GM21447 (cell line): ENCODE data around the gene SLC4A5.
"Not testable (repeated sequence)": the region's sequence is repeated elsewhere in the genome, so short reads cannot be mapped to it uniquely, and the experiment has no call there.

Experiments
- ATAC-seq: cut with Tn5 transposase; IDR thresholded peaks from one replicate; pipeline ENCODE4 v1.9.1; 2021; ENCODE audit not compliant: unreplicated experiment

The SLC4A5 gene

DNA sequence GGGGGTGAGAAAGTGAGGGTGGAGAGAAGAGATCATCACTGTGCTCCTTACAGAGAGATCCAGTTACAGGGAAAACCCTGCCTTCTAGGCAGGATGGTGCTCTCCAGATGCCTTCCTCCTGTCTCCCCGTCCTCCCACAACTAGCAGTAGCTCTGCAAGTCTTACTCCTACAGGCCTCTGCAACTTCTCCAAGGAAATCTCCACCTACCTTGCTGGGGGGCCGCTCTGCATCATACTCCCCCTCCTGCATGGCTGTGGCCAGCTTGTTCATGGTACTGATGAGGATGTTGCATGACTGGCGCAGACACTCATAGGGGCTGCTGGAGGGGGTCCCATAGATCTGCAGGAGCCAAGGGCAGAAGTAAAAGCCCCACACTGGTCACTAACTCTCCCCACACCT lies 22.8 kb upstream of the SLC4A5 start:
- ATAC-seq, result no peak

DNA sequence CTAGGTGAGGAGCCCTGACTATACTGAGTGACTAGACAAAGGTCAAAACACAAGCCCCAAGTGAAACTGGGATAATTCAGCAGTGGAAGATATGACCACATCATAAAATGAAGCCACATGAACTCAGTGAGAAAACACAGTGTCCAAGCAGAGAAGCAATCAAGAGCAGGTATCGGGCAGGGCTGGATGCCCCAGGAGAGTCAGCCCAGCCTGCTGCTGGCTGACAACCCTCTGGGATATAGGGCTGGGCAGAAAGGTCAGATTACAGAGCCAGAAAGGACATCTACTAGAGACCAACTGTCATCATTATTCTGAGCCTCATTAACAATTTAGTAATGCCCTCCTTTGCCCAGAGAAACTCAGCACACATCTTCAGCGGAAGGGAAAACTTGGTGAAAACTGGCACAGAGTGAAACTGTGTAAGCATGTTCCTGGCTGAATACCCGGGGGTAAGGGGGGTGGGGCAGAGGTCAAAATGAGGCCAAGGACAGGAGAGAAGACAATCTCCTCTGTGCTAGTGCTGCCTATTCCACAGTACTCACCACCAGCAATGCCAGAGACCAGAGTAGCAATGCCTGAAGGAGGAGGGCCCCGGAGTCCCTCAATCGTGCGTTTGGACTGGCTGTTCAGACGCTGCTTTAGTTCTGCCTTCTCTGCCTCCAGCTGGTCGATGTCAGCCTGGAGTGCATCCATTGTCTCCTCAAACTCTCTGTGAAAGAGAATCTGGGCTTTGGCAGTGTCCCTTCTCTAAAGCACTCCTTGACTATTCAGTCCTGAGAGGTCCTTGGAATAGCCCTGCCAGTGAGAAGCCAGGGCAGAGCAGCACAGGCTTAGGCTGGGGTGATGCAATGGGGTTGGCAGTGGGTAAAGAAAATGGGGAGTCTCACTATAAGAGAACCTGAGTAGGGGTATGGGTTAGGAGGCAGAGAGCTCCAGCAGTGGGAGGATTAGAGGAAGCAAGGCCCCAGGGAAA lies 21.6 kb upstream of the SLC4A5 start:
- ATAC-seq, result no peak

DNA sequence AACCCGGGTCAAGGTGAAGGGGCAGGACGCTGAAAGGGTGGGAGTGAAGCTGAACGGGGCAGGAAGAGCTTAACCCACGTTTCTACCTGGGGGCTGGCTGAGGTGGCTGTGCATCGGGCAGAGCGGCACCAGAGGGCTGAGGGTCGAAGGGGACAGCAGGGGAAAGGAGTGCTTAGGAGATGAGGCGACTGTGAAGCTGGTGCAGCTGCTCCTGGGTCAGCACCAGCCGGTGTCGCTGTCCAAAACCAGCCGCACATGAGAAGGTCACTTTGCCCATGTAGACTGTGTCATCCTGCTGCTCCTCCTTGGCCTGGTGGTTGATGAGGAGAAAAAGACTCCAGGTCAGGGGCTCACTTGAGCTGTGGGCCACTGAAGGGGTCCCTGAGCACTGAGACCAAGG lies 18.1 kb upstream of the SLC4A5 start:
- no peak for ATAC-seq

DNA sequence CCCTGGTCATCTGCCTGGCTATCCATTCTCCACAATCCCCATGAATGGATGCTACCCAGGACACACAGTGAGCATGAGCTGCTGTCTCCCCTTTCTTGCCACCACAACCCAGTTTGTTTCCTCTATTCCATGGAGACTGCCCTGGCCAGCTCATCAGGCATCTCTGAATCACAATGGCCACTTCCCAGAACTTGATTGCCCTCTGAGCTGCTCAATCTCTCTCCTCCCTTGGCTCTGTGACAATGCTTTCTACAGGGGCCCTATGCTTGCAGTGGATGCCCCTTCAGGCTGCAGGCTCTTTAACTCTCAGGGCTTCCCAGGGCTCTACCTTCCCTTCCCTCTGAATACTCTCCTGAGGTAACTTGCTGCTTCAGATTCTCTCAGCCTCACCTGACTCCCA lies 14.4 kb upstream of the SLC4A5 start:
- no peak for ATAC-seq

DNA sequence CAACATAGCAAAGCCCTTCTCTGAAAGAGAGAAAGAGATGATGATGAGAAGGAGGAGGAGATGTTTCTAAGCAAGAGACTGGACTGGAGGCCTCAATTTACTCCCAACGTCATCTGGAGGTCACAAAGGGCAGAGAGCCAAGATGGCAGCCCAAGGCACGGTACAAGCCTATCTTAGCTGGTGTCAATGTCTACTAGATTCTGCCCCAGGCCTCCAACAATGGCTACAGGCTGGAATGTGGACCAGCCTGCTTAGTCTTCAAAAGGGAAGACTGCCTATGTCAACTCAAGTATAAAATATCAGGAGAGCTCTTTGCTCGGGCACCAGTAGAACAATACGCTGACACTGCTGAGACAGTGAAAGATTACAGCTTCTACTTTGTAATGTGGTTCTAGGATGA lies 6.7 kb upstream of the SLC4A5 start:
- no peak for ATAC-seq

DNA sequence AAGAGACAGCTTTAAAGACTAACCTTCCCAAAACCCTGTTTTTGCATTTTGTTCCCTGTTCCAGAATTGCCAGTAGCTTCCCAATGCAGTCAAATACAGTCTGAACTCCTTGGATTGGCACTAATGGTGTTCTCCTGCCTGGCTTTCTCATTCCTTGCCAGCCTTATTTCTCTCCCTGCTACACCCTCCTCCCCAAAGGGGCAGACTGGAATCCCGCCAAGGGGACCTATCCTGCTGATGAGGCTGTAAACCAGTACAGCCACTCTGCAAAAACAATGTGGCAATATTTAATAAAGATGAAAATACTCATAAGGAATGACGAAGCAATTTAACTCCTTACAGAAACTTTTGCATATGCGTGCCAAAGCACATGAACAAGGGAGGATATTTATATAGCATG lies 4.5 kb upstream of the SLC4A5 start:
- no peak for ATAC-seq

DNA sequence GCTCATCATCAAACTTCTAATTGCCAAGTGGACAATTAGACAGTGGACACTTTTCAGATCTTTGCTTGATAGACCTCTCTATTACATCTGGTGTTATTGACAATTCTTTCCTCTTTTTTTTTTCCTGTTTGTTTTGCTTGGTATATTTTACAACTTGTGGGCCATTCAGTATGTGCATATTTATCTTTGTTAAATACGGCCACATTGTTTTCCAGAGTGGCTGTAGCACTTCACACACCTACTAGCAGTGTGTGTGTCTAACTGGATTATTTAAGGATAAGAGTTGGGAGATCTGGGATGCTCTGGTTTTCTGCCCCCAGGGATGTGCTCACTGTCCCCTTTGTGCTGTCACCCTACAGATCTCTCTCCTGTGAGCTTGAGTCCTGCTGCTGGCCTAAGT lies 4.1 kb upstream of the SLC4A5 start:
- ATAC-seq, result no peak

DNA sequence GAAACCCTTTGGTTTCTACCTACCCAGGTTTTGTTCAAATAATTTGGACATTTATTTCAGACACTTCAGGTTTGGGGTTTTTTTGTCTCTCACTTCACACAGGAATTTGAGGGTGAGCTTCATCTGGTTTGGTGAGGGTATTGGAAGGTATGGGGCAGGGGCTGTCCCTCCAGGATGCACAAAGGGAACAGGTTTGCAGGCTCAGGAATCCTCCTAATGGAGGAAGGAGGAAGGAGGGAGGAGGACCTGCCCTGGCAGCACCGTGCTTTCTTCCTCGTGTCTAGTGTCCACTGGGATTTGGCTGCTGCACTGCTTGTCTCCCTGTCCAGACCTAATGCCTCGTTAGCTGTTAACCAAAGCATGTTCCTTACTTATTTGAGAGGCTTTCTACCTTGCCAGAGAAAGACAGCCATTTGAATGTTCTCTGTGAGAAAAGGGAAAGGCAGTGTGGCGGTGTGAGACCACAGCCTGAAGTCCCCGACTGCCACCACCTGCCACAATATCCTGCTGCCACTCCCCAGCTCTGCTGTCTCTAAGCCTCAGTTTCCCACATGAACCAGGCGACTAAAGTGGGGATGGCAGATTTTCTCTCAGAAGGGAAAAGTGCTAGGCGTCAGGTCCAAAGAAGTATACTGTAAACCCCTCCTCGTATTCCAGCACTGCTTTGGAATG lies 2.2 kb upstream of the SLC4A5 start:
- ATAC-seq, result no peak

DNA sequence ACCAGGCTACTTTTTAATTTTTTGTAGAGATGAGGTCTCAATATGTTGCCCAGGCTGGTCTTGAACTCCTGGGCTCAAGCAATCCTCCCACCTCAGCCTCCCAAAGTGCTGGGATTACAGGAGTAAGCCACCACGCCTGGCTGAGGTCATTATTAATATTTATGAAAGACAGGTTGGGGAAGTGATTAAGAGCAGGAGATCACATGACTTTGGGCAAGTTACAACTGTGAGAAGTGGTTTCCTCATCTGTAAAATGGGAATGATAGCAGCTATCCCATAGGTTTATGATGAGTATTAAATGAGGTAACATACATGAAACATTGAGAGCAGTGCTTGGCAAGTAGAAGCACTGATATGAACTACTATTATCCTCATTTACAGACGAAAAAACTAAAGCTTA lies 7.0 kb downstream of the SLC4A5 start:
- not testable (repeated sequence) for ATAC-seq

DNA sequence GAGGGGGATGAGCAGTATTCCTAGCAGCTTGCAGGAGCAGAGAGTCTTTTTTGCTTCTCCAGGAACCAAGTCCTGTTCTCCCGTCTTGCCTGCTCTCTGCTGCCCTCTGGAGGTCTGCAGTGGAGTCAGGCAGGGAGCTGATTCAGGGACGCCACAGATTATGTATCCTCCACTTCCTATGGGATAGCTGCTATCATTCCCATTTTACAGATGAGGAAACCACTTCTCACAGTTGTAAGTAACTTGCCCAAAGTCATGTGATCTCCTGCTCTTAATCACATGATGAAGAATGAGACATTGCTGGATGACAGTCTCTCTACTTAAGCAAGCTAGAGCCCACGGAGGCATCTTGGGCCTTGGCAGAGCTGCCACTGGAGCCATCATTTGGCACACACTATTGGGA lies 8.3 kb downstream of the SLC4A5 start:
- ATAC-seq, result no peak

DNA sequence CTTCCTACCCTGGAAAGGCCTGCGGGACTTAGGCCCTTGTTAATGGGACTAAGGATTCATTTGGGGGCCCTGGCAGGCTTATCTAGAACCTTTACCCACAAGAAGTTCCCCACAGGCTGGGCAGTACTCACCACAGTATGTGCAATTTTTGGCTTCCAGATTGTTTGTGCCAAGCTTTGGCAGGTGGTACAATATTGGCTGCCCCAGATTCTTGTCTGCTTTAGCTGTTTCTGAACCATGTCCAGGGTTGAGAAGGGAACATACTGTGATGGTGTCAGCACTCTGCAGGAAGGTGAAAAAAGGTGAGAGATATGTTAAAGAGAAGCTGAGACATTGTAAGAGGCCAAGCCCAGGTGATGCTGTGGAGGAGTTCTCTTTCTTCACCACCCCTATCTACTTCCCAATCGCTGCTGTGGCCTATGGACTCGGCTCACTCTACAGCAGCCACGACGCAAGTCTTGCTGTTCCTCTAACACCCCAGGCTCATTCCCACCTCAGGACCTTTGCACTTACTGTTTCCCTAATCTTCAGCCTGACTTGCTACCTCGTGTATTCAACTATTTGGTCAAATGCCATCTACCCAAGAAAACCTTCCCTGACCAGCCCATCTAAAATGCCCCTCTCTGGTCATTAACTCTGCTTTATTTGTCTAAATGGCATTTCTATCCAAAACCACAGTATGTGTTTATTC lies 9.2 kb downstream of the SLC4A5 start:
- no peak for ATAC-seq

DNA sequence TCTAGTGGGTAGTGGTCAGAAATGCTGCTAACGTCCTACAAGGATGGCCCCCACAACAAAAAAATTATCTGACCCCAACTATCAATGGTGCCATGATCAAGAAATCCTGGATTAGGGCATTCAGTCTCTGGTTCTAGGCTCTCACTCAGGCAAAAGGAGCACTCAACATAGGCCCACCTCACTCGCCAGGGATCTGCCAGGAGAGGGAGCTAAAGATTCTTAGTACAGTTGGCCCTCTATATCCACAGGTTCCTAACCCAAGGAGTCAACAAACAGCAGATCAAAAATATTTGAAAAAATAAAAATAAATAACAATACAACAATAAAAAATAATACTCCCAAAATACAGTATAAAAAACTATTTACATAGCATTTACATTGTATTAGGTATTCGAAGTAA lies 10.0 kb downstream of the SLC4A5 start:
- ATAC-seq, result no peak

DNA sequence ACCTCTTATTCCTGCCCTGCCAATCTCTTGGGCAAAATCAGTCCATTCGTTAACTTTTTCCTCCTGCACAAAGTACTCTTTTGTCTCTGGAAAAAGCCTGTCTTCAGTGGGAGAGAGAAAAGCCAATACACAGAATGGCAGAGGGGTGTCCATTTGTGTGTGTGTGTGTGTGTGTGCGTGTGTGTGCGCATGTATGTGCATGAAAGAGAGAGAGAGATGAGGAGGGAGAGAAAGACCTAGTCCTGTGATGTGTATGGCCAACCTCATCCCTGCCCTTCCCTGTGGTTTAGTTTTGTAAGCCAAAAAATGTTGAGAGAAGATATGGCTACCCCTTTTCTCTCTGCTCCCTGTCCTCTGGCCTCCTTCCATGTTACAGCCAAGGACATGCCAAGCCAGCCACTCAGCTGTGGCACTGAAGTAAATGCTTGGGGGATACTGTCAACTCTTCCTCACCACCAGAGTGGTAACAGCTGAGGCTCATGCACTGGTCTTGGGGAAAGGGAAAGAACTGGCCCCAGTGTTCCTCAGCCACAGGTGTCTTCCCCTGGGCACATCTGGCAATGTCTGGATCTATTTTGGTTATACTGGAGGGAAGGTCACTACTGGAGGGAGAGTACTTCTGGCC lies 10.6 kb downstream of the SLC4A5 start:
- ATAC-seq, result no peak

DNA sequence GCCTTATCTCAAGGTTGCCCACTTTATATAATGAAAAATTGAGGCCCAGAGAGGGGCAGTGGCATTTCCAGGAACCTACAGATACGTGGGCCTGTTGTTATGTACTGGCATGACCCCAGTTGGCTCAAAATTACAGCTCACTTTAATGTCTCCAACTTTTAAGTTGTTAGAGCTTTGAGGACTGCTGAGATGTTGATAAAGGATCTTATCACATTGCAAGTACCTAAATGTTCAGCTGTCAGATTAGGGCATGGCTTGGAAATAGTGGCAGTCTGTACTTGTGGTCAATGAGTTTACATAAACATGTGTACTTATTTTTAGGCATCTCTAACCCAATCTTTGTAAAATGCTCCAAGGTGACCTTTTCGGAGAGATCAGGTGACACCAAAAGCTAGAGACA lies 14.6 kb downstream of the SLC4A5 start:
- ATAC-seq, result no peak

DNA sequence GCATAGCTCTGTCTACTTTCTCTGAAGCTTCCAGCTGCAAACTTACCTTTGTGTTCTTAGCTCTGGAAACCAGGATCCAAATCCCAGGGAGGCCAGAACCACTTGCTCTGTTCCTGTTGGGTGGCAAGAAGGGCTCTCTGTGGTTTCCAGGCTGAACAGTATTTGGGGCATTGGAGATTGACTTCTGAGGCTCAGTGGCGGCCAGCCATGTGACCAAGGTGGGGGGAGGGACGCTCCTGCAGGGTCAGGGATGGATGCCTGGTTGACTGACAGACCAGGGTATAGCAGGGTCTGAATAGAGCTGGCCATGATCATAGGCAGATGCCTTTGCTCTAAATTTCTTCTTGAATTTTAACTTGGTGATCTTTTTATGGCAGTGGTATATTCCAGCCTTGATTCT lies 15.1 kb downstream of the SLC4A5 start:
- ATAC-seq, result no peak

DNA sequence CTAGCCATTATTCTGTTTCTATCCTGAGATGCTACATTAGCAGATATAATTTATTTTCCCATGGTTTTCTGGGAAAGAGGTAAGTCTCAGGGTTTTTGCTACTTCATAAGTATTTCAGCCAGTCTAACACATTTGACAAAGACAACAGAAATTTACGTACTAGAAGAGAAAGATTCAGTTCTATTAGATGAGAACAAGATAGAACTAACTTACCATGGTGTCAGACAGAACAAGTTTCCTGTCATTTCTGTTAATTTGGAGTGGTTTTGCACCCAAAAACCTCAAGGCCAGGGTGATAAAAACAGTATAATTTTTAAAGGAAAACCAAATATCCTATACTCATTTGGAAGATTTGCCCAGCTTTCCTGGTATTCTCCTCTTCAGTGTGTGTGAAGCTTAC lies 15.6 kb downstream of the SLC4A5 start:
- ATAC-seq, result no peak

DNA sequence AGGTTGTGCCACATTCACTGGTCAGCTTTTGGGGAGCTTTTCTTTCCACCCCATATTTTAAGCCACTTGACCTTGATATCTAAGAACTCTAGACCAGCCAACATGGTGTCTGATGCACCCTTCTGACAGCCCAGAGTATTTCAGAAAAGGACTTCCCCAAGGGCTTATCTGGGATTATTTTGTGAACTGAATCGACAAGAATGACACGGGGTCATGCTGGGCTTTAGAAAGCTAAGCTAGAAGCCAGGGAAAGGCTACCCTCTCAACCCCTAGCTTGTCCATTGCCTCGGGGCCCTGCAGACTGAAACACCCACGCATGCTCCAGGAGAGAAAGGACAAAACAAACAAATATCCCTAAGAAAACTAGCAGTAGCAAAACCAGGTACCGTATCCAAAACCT lies 16.0 kb downstream of the SLC4A5 start:
- no peak for ATAC-seq

DNA sequence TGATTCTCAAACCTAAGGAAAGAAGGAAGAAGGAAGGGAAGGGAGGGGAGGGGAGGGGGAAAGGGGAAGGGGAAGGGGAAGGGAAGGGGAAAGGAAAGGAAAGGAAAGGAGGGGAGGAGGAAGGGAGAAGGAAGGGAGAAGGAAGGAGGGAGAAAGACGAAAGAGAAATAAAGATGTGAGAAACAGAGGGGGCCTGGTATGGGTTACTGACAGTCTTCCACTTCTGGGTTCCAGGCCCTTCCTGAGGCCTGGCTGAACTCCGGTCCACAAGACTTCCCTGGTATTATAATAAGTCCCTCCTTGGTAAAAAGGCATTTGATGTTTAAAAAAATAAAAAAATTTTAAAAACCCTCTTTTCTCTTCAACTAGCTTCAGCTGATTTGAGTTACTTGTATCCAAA lies 17.4 kb downstream of the SLC4A5 start:
- ATAC-seq, result no peak

DNA sequence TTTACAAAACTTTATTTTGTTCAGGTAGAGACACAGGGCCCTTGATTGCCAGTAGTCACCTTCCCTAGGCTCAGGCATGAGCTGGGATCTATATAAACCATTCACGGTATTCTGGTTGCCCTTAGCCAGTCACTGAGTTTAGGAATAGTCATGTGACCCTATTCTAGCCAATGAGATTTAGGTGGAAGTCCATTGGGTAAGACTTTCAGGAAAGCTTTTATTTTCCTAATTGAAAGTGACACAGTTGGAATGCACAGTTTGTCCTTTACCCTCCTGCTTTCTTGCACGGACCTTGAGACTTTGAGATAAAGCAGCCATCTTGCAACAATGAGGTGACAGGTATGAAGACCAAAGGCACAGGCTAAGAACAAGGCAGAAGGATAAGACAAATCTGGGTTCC lies 21.5 kb downstream of the SLC4A5 start:
- no peak for ATAC-seq

DNA sequence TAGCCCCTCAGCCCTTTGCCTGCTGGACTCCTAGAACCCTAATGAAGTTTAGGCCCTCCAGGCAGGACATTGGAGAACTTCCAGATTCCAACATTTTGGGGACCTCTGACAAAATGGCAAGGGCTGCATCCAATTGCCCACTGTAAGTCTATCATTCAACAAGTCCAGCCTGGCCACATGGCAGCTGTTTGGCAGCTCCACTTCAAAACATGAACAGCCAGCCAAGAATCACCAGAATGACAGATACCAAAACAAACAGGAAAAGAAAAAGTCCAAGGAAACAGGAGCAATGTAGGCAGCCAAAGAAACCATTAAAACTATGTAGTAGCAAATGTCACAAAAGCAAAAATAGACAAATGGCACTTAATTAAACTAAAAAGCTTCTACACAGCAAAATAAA lies 25.5 kb downstream of the SLC4A5 start:
- no peak for ATAC-seq

DNA sequence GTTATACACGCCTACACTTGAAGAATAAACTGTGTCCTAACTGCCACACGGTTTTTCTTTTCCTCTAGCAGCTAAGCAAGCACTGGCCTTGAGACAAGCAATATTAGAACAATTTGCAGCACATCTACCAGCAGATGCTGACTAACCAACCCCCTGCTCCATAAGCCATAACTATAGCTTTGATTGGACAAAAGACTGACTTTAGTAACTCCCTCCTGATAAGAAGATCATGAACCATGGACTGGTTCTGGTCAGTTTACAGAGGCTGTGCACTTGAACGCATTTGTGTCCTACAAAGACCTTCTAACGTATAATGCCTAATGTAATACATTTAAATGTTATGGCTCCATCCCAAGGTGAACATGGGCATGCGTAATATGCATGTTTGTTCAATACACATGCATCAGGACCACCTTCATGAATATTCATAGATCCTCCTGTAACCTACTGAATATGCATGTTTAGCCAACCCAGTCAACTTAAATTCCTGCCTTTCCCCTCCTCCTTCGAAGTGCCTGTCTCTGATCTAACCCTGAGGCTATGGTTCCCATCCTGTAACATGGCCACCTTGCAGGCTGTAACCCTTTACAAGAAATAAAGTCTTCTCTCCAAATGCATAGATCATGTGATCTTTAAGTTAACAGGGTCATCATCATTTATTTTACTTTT lies 26.5 kb downstream of the SLC4A5 start:
- no peak for ATAC-seq
